Measurements from ENCODE around the gene AEBP1. TPM values are rescaled to one million over a fixed set of nuclear protein-coding genes. Genes with fewer than 3 reads are reported as not detected.

AEBP1 gene
- total RNA-seq, 4 donors from 2014 or later = 33.9 to 151 (median 89.0) TPM

DNA sequence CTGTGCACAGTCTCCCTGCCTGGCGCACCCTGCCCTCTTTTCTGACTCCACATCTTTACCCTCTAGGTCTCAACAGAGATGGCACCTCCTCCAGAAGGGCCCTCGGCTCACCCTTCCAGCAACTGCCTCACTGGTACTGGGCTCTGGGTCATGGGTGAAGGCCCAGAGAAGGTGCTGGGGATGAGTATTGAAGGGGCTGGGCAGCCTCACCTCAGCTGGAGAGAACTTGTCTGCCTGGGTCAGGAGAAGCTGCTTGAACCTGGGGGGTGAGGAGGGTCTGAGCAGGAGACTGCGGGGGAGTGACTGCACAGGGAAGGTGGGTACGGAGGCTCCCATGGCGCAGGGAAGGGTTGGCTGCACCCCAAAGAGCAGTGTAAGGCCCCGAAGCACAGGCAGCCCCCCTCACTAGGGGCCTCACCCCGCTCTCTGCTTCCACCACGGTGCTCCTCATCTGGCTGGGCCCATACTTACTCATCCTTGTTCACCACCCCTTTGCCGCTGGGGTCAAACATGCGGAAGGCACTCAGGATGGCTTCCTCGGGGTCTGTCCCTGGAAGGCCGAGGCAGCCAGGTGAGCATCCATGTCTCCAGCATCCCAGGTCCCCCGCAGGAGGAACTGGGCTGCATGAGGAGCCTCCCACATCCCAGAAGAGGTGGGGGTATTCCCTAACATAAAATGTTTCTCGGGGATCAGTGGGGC lies 35.3 kb downstream of the AEBP1 start:
- no peak overlapping the region for H3K4me3 ChIP-seq
- TF ChIP-seq POLR2AphosphoS5 (IDR thresholded peaks at IDR 0.05) (no peak), CTCF (IDR thresholded peaks at IDR 0.05) (no peak), EP300 (IDR thresholded peaks at IDR 0.05; ENCODE audit: low read depth) (no peak), POLR2A (IDR thresholded peaks at IDR 0.05) (no peak)
- H3K27me3 ChIP-seq = no peaks in the 10 kb centered on the region
- no peak for DNase-seq
- H3K4me1 ChIP-seq = no peaks in the 10 kb centered on the region
- no peaks in the 10 kb centered on the region for H3K9me3 ChIP-seq
- H3K27ac ChIP-seq = no peak overlapping the region
- intact Hi-C loops (cut with DNase I; ENCODE audit: low total_unique reads) (no loop called here), in situ Hi-C loops (cut with MboI; ENCODE audit: low pct_ligation_motif_present in 1 of 4, low pct_unique_long_range_greater_than_20kb in 1 of 4, low sequenced_read_pairs in 3 of 4) (no loop called here)
- no peaks in the 10 kb centered on the region for H3K36me3 ChIP-seq
- WGBS, 2 donors (ENCODE audit: low coverage in 1 of 2) = 92% methylated on average over 14 of the region's 14 CpGs; no CpG with 5 or more reads in 1 of the 2 donors

- Histone ChIP-seq H3K27me3 (peaks cover 4% of the 10 kb centered on the region), H3K36me3 (no peaks in the 10 kb centered on the region), H3K9me3 (no peaks in the 10 kb centered on the region), H3K4me1 (peaks cover 0 to 3% (median under 1%) of the 10 kb centered on the region in 4 donors), H3K27ac (no peak overlapping the region), H3K4me3 (no peak overlapping the region)
- WGBS, 2 donors (ENCODE audit: low coverage in 1 of 2) = 80% methylated on average over 10 of the region's 10 CpGs; no CpG with 5 or more reads in 1 of the 2 donors
- intact Hi-C loops (cut with DNase I; ENCODE audit: low total_unique reads) (no loop called here), in situ Hi-C loops (cut with MboI; ENCODE audit: low pct_ligation_motif_present in 1 of 4, low pct_unique_long_range_greater_than_20kb in 1 of 4, low sequenced_read_pairs in 3 of 4) (no loop called here)
- no peak for DNase-seq
- TF ChIP-seq CTCF (IDR thresholded peaks at IDR 0.05) = no peak
Measured at GRCh38 chr7:44140341-44140740, 36.2 kb downstream of the AEBP1 start.

- WGBS, 2 donors (ENCODE audit: low coverage in 1 of 2) = 70% methylated on average over 6 of the region's 6 CpGs; no CpG with 5 or more reads in 1 of the 2 donors
- no peak for DNase-seq
- no peaks in the 10 kb centered on the region for H3K9me3 ChIP-seq
- peaks cover 2 to 13% (median 7%) of the 10 kb centered on the region in 4 donors for H3K4me1 ChIP-seq
- intact Hi-C loops (cut with DNase I; ENCODE audit: low total_unique reads) (no loop called here), in situ Hi-C loops (cut with MboI; ENCODE audit: low pct_ligation_motif_present in 1 of 4, low pct_unique_long_range_greater_than_20kb in 1 of 4, low sequenced_read_pairs in 3 of 4) (no loop called here)
- H3K27ac ChIP-seq = no peak within 1 kb of the TSS
- peaks cover 11% of the 10 kb centered on the region for H3K27me3 ChIP-seq
- TF ChIP-seq POLR2A (IDR thresholded peaks at IDR 0.05) (no peak), POLR2AphosphoS5 (IDR thresholded peaks at IDR 0.05) (no peak), CTCF (IDR thresholded peaks at IDR 0.05) (no peak), EP300 (IDR thresholded peaks at IDR 0.05; ENCODE audit: low read depth) (no peak)
- no peaks in the 10 kb centered on the region for H3K36me3 ChIP-seq
- no peak within 1 kb of the TSS for H3K4me3 ChIP-seq
Measured at GRCh38 chr7:44141221-44141850, 37.2 kb downstream of the AEBP1 start, which contains the start of gene MYL7. Gene MYL7, minus strand, starts transcription at chr7:44141332. Its CDS starts 27 bp downstream, at chr7:44141305.

DNA sequence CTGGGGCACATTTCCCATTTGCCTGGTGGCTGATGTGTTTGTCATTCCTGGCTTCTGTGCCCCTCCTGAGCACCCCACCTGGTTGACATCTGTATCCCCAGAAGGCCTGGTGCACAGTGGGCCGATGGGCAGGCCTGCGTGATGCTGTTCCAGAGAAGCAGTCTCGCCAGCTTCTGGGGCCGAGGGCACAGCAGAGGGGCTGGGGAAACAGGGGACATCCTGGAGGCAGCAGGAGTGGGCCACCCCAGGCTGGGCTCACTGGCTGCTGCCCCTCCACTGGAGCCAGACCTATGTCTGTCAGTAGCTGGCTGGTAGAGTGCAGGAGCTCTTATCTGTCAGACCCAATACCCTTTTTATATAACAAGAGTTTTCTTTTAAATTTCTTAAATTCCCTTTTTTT lies 37.9 kb downstream of the AEBP1 start:
- Histone ChIP-seq H3K4me3 (no peak overlapping the region), H3K36me3 (no peaks in the 10 kb centered on the region), H3K27me3 (peaks cover 11% of the 10 kb centered on the region), H3K9me3 (no peaks in the 10 kb centered on the region), H3K27ac (no peak overlapping the region), H3K4me1 (peaks cover 2 to 17% (median 9%) of the 10 kb centered on the region in 4 donors)
- no peak for DNase-seq
- intact Hi-C loops (cut with DNase I; ENCODE audit: low total_unique reads) = no loop called here
- WGBS, 2 donors (ENCODE audit: low coverage in 1 of 2) = 96% methylated on average over 4 of the region's 4 CpGs; no CpG with 5 or more reads in 1 of the 2 donors
- TF ChIP-seq POLR2A (IDR thresholded peaks at IDR 0.05) (no peak), EP300 (IDR thresholded peaks at IDR 0.05; ENCODE audit: low read depth) (no peak), CTCF (IDR thresholded peaks at IDR 0.05) (no peak), POLR2AphosphoS5 (IDR thresholded peaks at IDR 0.05) (no peak)
- in situ Hi-C loops (cut with MboI; ENCODE audit: low pct_ligation_motif_present in 1 of 4, low pct_unique_long_range_greater_than_20kb in 1 of 4, low sequenced_read_pairs in 3 of 4) = no loop called here
